ENCODE results near the gene CRISPLD2. TPM values are rescaled to one million over a fixed set of nuclear protein-coding genes. Genes with fewer than 3 reads are reported as not detected.

CRISPLD2 gene
- total RNA-seq, 2 experiments from 2014 or later, result 0.16 TPM; not detected in 1

DNA sequence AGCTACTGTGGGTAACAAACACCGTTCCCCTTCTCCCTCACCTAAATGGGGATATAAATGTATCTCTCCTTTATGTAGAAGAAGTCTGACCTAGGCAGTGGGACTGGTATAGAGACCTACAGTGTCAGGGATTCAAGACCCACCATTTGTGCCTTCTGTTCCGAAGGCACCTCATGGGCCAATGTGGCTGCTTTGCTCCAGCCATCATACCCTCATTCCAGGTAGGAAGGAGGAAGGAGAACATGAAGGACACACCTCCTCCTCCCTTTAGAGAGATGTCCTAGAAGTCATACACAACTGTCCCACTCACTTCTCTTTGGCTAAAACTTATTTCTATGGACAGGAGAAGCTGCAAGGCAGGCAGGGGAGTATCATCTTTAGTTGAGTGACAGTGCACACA lies 8.3 kb upstream of the CRISPLD2 start:
- Mint-ChIP-seq H3K27me3 (peaks cover 3% of the 10 kb centered on the region), H3K4me3 (no peak overlapping the region), H3K36me3 (ENCODE audit: low read depth) (no peaks in the 10 kb centered on the region), H3K9me3 (no peaks in the 10 kb centered on the region), H3K27ac (no peak overlapping the region), H3K4me1 (ENCODE audit: low read depth) (peaks cover 11% of the 10 kb centered on the region)
- no peak for DNase-seq
- ATAC-seq, result no peak
- POLR2A ChIA-PET, result interaction anchor here (1.1 to 1.5 kb wide), 2 partner anchors 10 to 11 kb away, joined by 3 to 4 read pairs; no protein-coding TSS in a partner anchor
- TF ChIP-seq, protein P1, sequence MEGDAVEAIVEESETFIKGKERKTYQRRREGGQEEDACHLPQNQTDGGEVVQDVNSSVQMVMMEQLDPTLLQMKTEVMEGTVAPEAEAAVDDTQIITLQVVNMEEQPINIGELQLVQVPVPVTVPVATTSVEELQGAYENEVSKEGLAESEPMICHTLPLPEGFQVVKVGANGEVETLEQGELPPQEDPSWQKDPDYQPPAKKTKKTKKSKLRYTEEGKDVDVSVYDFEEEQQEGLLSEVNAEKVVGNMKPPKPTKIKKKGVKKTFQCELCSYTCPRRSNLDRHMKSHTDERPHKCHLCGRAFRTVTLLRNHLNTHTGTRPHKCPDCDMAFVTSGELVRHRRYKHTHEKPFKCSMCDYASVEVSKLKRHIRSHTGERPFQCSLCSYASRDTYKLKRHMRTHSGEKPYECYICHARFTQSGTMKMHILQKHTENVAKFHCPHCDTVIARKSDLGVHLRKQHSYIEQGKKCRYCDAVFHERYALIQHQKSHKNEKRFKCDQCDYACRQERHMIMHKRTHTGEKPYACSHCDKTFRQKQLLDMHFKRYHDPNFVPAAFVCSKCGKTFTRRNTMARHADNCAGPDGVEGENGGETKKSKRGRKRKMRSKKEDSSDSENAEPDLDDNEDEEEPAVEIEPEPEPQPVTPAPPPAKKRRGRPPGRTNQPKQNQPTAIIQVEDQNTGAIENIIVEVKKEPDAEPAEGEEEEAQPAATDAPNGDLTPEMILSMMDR (IDR thresholded peaks at IDR 0.05), result no peak
- CTCF ChIA-PET, result interaction anchor here (1.2 kb wide), 1 partner anchor 159 kb away, joined by 5 read pairs; no protein-coding TSS in a partner anchor
- intact Hi-C loops (cut with micrococcal nuclease), result no loop called here

DNA sequence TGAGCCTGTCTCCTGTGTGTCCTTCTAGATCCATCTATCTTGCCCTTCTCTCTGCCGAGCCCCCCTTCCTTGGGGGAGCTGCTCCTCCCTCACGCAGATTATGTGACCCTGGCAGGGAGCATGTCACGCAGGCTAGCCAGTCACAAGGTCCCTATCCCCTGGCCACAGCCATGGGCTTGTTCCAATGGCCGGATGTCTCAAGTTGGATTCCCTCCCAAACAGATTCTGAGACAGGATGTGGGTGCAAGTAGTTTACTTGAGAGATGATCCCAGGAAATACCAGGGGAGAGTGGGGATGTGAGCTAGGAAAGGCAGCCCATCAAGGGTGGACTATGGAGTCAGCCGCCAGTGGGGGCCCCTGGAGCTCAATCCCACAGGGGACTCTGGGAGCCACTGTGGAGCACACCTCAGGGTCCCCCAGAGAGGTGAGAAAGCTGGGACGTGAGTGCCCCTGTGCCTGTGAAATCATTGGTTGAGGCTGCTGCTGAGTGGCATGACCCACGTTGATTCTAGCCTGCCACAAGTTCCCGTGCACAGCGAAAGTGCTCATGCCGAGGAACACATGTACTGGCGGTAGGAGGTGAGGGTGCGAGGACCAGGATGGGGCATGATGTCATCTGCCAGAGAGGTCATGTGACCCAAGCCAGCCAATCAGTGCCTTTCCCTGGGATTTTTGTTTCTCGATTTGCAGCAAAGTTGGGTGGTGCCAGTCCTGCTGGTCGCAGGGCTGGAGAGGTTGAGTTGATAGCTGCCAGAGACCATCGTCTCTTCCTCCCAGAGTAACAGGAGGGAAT lies 6.4 kb upstream of the CRISPLD2 start:
- ChIA-PET CTCF (interaction anchor here (0.9 kb wide), 1 partner anchor 157 kb away, joined by 3 read pairs; no protein-coding TSS in a partner anchor), POLR2A (interaction anchor here (1.5 kb wide), 1 partner anchor 13 kb away, joined by 4 read pairs; no protein-coding TSS in a partner anchor)
- DNase-seq (peak; percentile 4), ATAC-seq (no peak)
- Mint-ChIP-seq H3K4me3 (no peak overlapping the region), H3K9me3 (no peaks in the 10 kb centered on the region), H3K36me3 (ENCODE audit: low read depth) (no peaks in the 10 kb centered on the region), H3K27ac (no peak overlapping the region), H3K27me3 (peaks cover 3% of the 10 kb centered on the region), H3K4me1 (ENCODE audit: low read depth) (peaks cover 11% of the 10 kb centered on the region)
- intact Hi-C loops (cut with micrococcal nuclease), result no loop called here
- TF ChIP-seq, protein P1 (IDR thresholded peaks at IDR 0.05), result no peak

DNA sequence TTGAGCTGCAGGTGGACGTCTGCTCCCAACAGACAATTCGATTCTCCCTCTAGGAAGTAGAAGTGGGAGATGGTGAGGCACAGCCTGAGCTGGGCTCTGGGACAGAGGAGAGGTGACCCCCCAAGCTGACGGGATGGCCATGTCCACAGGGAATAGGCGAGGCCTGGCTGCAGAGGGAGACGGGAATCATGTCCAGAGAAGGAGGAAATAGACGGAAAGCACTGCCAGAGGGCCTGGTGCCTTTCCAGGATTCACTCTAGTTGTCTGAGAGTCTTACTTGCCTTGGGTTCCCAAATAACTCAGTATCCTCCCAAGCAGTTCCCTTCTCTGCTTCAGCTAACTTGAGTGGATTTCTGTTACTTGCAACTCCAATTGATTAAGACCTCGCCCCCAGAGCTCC lies 4.3 kb upstream of the CRISPLD2 start:
- H3K27me3 Mint-ChIP-seq, result peaks cover 11% of the 10 kb centered on the region
- H3K27ac Mint-ChIP-seq, result no peak overlapping the region
- ChIA-PET CTCF (interaction anchor here (1.0 kb wide), 1 partner anchor 77 kb away, joined by 3 read pairs; no protein-coding TSS in a partner anchor), POLR2A (no interaction called here)
- ATAC-seq (no peak), DNase-seq (no peak)
- H3K4me1 Mint-ChIP-seq (ENCODE audit: low read depth), result peaks cover 15% of the 10 kb centered on the region
- no peaks in the 10 kb centered on the region for H3K36me3 Mint-ChIP-seq (ENCODE audit: low read depth)
- intact Hi-C loops (cut with micrococcal nuclease), result no loop called here
- no peak overlapping the region for H3K4me3 Mint-ChIP-seq
- H3K9me3 Mint-ChIP-seq, result no peaks in the 10 kb centered on the region
- TF ChIP-seq, protein P1 (IDR thresholded peaks at IDR 0.05), result no peak

DNA sequence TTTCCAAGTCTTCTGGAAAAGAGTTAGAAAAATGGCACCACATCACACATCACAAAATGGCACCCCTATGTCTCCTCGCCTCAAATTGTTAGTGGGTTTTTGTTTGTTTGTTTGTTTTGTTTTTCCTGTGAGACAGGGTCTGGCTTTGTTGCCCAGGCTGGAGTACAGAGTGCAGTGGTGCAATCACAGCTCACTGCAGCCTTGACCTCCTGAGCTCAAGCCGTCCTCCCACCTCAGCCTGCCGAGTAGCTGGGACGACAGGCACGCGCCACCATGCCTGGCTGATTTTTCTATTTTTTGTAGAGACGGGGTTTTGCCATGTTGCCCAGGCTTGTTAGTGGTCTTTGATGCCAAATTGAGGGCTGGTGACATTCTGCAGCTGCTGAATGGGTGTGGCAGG lies 3.8 kb upstream of the CRISPLD2 start:
- TF ChIP-seq, protein P1 (IDR thresholded peaks at IDR 0.05), result no peak
- H3K36me3 Mint-ChIP-seq (ENCODE audit: low read depth), result no peaks in the 10 kb centered on the region
- ChIA-PET POLR2A (no interaction called here), CTCF (no interaction called here)
- H3K4me1 Mint-ChIP-seq (ENCODE audit: low read depth), result peaks cover 12% of the 10 kb centered on the region
- DNase-seq (no peak), ATAC-seq (no peak)
- peaks cover 15% of the 10 kb centered on the region for H3K27me3 Mint-ChIP-seq
- H3K9me3 Mint-ChIP-seq, result no peaks in the 10 kb centered on the region
- H3K27ac Mint-ChIP-seq, result no peak overlapping the region
- H3K4me3 Mint-ChIP-seq, result no peak overlapping the region
- intact Hi-C loops (cut with micrococcal nuclease), result no loop called here

DNA sequence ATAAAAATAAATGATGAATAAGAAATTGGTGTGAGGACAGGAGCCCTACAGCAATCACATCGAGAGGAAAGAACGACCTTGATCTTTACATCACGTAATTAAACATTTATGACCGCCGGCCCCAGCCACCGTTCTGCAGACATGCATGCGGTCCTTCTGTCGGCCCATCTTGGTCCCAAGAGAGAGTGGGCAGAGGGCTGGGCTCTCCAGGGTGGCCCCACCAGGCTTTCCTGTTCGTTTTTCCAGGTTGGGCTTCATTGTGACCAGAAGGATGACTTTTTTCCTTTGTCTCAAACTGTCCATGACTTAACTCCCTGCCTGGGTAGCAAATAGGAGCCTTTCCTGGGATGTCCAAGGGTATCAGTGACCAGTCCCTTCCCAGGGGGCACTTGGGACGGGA lies 3.3 kb upstream of the CRISPLD2 start:
- TF ChIP-seq, protein P1 (IDR thresholded peaks at IDR 0.05), result no peak
- Mint-ChIP-seq H3K9me3 (no peaks in the 10 kb centered on the region), H3K27ac (no peak overlapping the region), H3K4me1 (ENCODE audit: low read depth) (peaks cover 9% of the 10 kb centered on the region), H3K36me3 (ENCODE audit: low read depth) (no peaks in the 10 kb centered on the region), H3K4me3 (no peak overlapping the region), H3K27me3 (peaks cover 18% of the 10 kb centered on the region)
- DNase-seq (no peak), ATAC-seq (no peak)
- intact Hi-C loops (cut with micrococcal nuclease), result no loop called here
- ChIA-PET POLR2A (no interaction called here), CTCF (no interaction called here)

All from activated CD8-positive, alpha-beta T cell treated with anti-CD3 and anti-CD28 coated beads for 36 hours (primary cell).